ENCODE data around the gene GNPDA1.

DNA sequence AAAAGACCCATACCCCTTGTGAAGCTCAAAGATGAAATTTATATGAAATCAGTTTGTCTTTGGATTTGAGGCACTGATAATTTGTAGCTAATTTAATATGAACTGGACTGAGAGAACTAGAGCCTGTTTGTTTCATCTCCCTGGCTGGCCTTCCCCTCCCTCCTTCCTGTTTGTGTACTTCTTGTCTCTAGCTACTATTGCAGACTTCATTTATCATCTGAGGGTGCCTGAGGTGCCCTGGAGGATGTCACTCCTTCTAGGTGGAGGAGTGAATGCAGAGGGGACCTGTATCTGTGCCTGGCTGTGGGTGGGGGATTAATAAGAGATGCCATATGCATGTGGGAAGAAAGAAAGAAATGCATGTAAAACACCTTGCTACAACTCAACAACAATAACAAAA, 22.2 kb upstream of the GNPDA1 start:
- TF ChIP-seq CTCF (IDR thresholded peaks at IDR 0.05; ENCODE audit: low read length): no peak
- TF ChIP-seq EZH2 (IDR thresholded peaks at IDR 0.05; ENCODE audit: borderline replicate concordance, low read length): no peak

All from OCI-LY1 (cell line).